Liver (tissue), 9 donors: ENCODE data around the gene HIBADH. TPM values are rescaled to one million over a fixed set of nuclear protein-coding genes. Genes with fewer than 3 reads are reported as not detected.

Source experiments
- DNase-seq: peaks from one replicate; pipeline ENCODE4 v3.0.0-alpha.2; 2017; ENCODE audit warnings: low spot score
- H3K27ac ChIP-seq, 2 donors: one replicate each; pipeline ENCODE4 v1.7.0; 2013; ENCODE audit warnings: inconsistent platforms in 2 of 2, low read length in 2 of 2, control low read depth in 1 of 2, low read depth in 1 of 2, mild to moderate bottlenecking in 1 of 2
- H3K27me3 ChIP-seq, 4 donors: one replicate each; pipeline versions ENCODE4 v1.6.1 to v1.7.0; 2013; ENCODE audit warnings: low read length in 3 of 4, inconsistent platforms in 1 of 4, mild to moderate bottlenecking in 1 of 4, moderate library complexity in 1 of 4; ENCODE audit not compliant: control insufficient read depth in 4 of 4, insufficient read depth in 4 of 4
- H3K36me3 ChIP-seq, 4 donors: one replicate each; pipeline versions ENCODE4 v1.6.1 to v1.7.0; 2013; ENCODE audit warnings: low read length in 3 of 4, mild to moderate bottlenecking in 3 of 4, low read depth in 1 of 4, moderate library complexity in 1 of 4; ENCODE audit not compliant: control insufficient read depth in 4 of 4, insufficient read depth in 3 of 4
- H3K4me1 ChIP-seq, 4 donors: one replicate each; pipeline versions ENCODE4 v1.6.1 to v1.7.0; 2013; ENCODE audit warnings: low read length in 3 of 4, mild to moderate bottlenecking in 3 of 4, moderate library complexity in 1 of 4; ENCODE audit not compliant: control insufficient read depth in 4 of 4, insufficient read depth in 4 of 4
- H3K4me3 ChIP-seq, 3 donors: one replicate each; pipeline versions ENCODE4 v1.6.1 to v1.7.0; 2013; ENCODE audit warnings: low read length in 3 of 3, control low read depth in 1 of 3, low read depth in 1 of 3, mild to moderate bottlenecking in 1 of 3
- H3K9ac ChIP-seq, 2 donors: one replicate each; pipeline ENCODE4 v1.7.0; 2013; ENCODE audit warnings: low read length in 2 of 2, mild to moderate bottlenecking in 2 of 2, moderate library complexity in 2 of 2, control low read depth in 1 of 2, low read depth in 1 of 2
- H3K9me3 ChIP-seq, 4 donors: one replicate each; pipeline versions ENCODE4 v1.6.1 to v1.7.0; 2013; ENCODE audit warnings: low read length in 3 of 4; ENCODE audit not compliant: control insufficient read depth in 4 of 4
- EGR1 ChIP-seq, 2 donors: IDR thresholded peaks; 2 replicates each; pipeline ENCODE4 v1.6.1; 2016 to 2018; ENCODE audit warnings: antibody characterized with exemption in 2 of 2, low read depth in 2 of 2
- FOXA1 ChIP-seq: IDR thresholded peaks from 2 replicates; pipeline ENCODE4 v1.6.1; 2016; ENCODE audit warnings: antibody characterized with exemption
- FOXA2 ChIP-seq: IDR thresholded peaks from 2 replicates; pipeline ENCODE4 v1.6.1; 2016; ENCODE audit warnings: antibody characterized with exemption
- GABPA ChIP-seq, 2 donors: IDR thresholded peaks in 1 of 2; conservative IDR thresholded peaks in 1 of 2; 2 replicates each; pipeline ENCODE4 v1.6.1; 2016; ENCODE audit warnings: antibody characterized with exemption in 2 of 2, mild to moderate bottlenecking in 1 of 2, moderate library complexity in 1 of 2
- HNF4A ChIP-seq, 2 donors: conservative IDR thresholded peaks; 2 replicates each; pipeline ENCODE4 v1.6.1; 2016; ENCODE audit warnings: antibody characterized with exemption in 2 of 2, mild to moderate bottlenecking in 2 of 2
- HNF4G ChIP-seq: IDR thresholded peaks from 2 replicates; pipeline ENCODE4 v1.6.1; 2016; ENCODE audit warnings: antibody characterized with exemption
- JUND ChIP-seq, 2 donors: IDR thresholded peaks; 2 replicates each; pipeline ENCODE4 v1.6.1; 2016; ENCODE audit warnings: antibody characterized with exemption in 2 of 2
- NR2F2 ChIP-seq: IDR thresholded peaks from 2 replicates; pipeline ENCODE4 v1.6.1; 2016; ENCODE audit warnings: antibody characterized with exemption
- RAD21 ChIP-seq, 2 donors: IDR thresholded peaks; 2 replicates each; pipeline ENCODE4 v1.6.1; 2016; ENCODE audit warnings: antibody characterized with exemption in 2 of 2, mild to moderate bottlenecking in 2 of 2
- RXRA ChIP-seq, 2 donors: IDR thresholded peaks; 2 replicates each; pipeline ENCODE4 v1.6.1; 2017 to 2018; ENCODE audit warnings: antibody characterized with exemption in 2 of 2, mild to moderate bottlenecking in 1 of 2
- TAF1 ChIP-seq: conservative IDR thresholded peaks from 2 replicates; pipeline ENCODE4 v1.6.1; 2016; ENCODE audit warnings: antibody characterized with exemption, mild to moderate bottlenecking
- YY1 ChIP-seq: IDR thresholded peaks from 2 replicates; pipeline ENCODE4 v1.6.1; 2016; ENCODE audit warnings: antibody characterized with exemption, mild to moderate bottlenecking
- WGBS: extraction: QIAGEN DNeasy Blood & Tissue Kit; methylation state at CpG from one replicate; pipeline ENCODE4 v1.1.7; 2013; 5-methylcytosine and 5-hydroxymethylcytosine counted together
- polyA plus RNA-seq, 2 donors: library from polyadenylated mRNA; stranded (reverse) in 1 of 2; unstranded in 1 of 2; fragments of 200-250 nt in 1 of 2; fragments of >200 nt in 1 of 2; fragmentation: Nextera tagmentation in 1 of 2; extraction: Ambion mirVana in 1 of 2; gene quantifications; one replicate each; pipeline versions ENCODE4 v1.2.1 to v1.2.3, GENCODE V29; 2013 to 2015
- total RNA-seq, 2 donors: library from RNA; depleted of rRNA; stranded (reverse); fragments of >200 nt; gene quantifications; one replicate each; pipeline ENCODE4 v1.2.3, GENCODE V29; 2014
- TF ChIP-seq, protein P1 (sequence below): IDR thresholded peaks from 2 replicates; pipeline ENCODE4 v1.6.1; 2016; ENCODE audit warnings: antibody characterized with exemption
- TF ChIP-seq, protein P2 (sequence below): IDR thresholded peaks from 2 replicates; pipeline ENCODE4 v1.6.1; 2016; ENCODE audit warnings: antibody characterized with exemption, mild to moderate bottlenecking
- TF ChIP-seq, protein P3 (sequence below): IDR thresholded peaks from 2 replicates; pipeline ENCODE4 v1.6.1; 2016; ENCODE audit warnings: antibody characterized with exemption
- TF ChIP-seq, protein P4 (sequence below): IDR thresholded peaks from 2 replicates; pipeline ENCODE4 v1.6.1; 2016; ENCODE audit warnings: antibody characterized with exemption
- donor health status: healthy.
- donor health status: healthy.
- donor health status: healthy.
- donor health status: healthy.
- donor health status: healthy.

HIBADH gene
- total and polyA plus RNA-seq, 4 donors = 27.7 to 78.9 (median 58.2) TPM

DNA sequence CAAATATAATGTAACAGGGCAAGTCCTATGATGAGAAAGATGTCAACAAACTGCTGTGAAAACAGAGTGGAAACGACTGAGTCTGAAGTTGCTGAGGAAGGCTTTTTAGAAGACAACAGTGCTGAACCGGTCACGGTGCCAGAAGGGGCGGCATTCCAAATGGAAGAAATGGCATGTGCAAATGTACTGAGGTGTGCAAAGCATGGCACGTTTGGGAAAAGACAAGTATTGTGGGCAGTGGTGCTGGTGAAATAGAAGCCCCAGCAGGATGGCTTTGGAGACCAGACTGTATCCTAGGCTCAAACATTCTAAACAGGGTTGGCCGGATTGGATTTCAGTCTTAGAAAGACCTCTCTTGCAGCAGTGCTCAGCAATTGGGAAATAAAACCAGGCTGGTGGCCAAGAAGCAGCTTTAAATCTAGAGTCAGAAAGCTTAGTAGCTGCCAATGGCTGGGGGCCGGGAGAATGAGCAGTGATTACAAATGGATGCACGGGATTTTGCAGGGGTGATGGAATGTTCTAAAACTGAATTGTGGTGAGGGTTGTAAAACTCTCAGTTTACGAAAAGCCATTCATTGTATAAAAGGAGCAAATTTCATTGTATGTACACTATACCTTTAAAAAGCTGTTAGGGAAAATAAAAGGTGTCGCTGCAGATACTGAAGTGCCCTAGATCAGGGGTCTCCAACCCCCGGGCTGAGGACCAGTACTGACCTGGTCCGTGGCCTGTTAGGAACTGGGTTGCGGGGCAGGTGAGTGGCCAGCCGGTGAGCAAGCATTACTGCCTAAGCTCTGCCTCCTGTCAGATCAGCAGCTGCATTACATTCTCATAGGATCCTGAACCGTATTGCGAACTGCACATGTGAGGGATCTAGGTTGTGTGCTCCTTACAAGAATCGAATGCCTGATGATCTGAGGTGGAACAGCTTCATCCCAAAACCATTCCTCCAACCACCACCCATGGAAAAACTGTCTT lies 141.6 kb downstream of the HIBADH start:
- peaks cover 1 to 22% (median 15%) of the 10 kb centered on the region in 4 donors for H3K36me3 ChIP-seq
- no peaks in the 10 kb centered on the region for H3K27me3 ChIP-seq
- H3K4me3 ChIP-seq = no peak overlapping the region
- H3K9me3 ChIP-seq = no peaks in the 10 kb centered on the region
- no peak for DNase-seq
- H3K9ac ChIP-seq = no peak overlapping the region
- 90% methylated on average over 17 of the region's 17 CpGs for WGBS
- no peak for TF ChIP-seq JUND (IDR thresholded peaks at IDR 0.05)
- no peak for TF ChIP-seq TAF1
- TF ChIP-seq, protein P1, sequence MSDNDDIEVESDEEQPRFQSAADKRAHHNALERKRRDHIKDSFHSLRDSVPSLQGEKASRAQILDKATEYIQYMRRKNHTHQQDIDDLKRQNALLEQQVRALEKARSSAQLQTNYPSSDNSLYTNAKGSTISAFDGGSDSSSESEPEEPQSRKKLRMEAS = no peak
- TF ChIP-seq FOXA2 = no peak
- TF ChIP-seq, protein P2, sequence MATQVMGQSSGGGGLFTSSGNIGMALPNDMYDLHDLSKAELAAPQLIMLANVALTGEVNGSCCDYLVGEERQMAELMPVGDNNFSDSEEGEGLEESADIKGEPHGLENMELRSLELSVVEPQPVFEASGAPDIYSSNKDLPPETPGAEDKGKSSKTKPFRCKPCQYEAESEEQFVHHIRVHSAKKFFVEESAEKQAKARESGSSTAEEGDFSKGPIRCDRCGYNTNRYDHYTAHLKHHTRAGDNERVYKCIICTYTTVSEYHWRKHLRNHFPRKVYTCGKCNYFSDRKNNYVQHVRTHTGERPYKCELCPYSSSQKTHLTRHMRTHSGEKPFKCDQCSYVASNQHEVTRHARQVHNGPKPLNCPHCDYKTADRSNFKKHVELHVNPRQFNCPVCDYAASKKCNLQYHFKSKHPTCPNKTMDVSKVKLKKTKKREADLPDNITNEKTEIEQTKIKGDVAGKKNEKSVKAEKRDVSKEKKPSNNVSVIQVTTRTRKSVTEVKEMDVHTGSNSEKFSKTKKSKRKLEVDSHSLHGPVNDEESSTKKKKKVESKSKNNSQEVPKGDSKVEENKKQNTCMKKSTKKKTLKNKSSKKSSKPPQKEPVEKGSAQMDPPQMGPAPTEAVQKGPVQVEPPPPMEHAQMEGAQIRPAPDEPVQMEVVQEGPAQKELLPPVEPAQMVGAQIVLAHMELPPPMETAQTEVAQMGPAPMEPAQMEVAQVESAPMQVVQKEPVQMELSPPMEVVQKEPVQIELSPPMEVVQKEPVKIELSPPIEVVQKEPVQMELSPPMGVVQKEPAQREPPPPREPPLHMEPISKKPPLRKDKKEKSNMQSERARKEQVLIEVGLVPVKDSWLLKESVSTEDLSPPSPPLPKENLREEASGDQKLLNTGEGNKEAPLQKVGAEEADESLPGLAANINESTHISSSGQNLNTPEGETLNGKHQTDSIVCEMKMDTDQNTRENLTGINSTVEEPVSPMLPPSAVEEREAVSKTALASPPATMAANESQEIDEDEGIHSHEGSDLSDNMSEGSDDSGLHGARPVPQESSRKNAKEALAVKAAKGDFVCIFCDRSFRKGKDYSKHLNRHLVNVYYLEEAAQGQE = no peak
- no peak for TF ChIP-seq FOXA1
- no peak for TF ChIP-seq NR2F2
- no peak for TF ChIP-seq RXRA (IDR thresholded peaks at IDR 0.05)
- TF ChIP-seq RAD21 (IDR thresholded peaks at IDR 0.05) = no peak
- TF ChIP-seq GABPA (IDR thresholded peaks at IDR 0.05 in 1 of 2, conservative IDR thresholded peaks at IDR 0.05 in 1 of 2) = no peak
- TF ChIP-seq HNF4A (conservative IDR thresholded peaks at IDR 0.05) = no peak
- TF ChIP-seq, protein P3, sequence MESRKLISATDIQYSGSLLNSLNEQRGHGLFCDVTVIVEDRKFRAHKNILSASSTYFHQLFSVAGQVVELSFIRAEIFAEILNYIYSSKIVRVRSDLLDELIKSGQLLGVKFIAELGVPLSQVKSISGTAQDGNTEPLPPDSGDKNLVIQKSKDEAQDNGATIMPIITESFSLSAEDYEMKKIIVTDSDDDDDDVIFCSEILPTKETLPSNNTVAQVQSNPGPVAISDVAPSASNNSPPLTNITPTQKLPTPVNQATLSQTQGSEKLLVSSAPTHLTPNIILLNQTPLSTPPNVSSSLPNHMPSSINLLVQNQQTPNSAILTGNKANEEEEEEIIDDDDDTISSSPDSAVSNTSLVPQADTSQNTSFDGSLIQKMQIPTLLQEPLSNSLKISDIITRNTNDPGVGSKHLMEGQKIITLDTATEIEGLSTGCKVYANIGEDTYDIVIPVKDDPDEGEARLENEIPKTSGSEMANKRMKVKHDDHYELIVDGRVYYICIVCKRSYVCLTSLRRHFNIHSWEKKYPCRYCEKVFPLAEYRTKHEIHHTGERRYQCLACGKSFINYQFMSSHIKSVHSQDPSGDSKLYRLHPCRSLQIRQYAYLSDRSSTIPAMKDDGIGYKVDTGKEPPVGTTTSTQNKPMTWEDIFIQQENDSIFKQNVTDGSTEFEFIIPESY = no peak
- no peak for TF ChIP-seq YY1
- TF ChIP-seq, protein P4, sequence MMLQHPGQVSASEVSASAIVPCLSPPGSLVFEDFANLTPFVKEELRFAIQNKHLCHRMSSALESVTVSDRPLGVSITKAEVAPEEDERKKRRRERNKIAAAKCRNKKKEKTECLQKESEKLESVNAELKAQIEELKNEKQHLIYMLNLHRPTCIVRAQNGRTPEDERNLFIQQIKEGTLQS = no peak
- TF ChIP-seq HNF4G = no peak
- no peak for TF ChIP-seq EGR1 (IDR thresholded peaks at IDR 0.05; ENCODE audit: low read depth in 2 of 2)
- no peak overlapping the region for H3K27ac ChIP-seq
- no peaks in the 10 kb centered on the region for H3K4me1 ChIP-seq
